Progenitor cell of endocrine pancreas (in vitro differentiated cells): ENCODE results near the gene LBX2. TPM values are rescaled to one million over a fixed set of nuclear protein-coding genes. Genes with fewer than 3 reads are reported as not detected.
"Not testable (repeated sequence)": the region's sequence is repeated elsewhere in the genome, so short reads cannot be mapped to it uniquely, and the experiment has no call there.

ENCODE experiments used
- DNase-seq: peaks from one replicate; pipeline ENCODE4 v3.0.0; 2021; ENCODE audit warnings: low spot score; ENCODE audit not compliant: unreplicated experiment
- H3K27ac Mint-ChIP-seq: 2 replicates; pipeline ENCODE4 v1.8.0; 2021; ENCODE audit warnings: mild to moderate bottlenecking, moderate library complexity, mixed read lengths
- H3K27me3 Mint-ChIP-seq: 2 replicates; pipeline ENCODE4 v1.8.0; 2021; ENCODE audit warnings: mixed read lengths
- H3K36me3 Mint-ChIP-seq: 2 replicates; pipeline ENCODE4 v1.8.0; 2022; ENCODE audit warnings: mixed read lengths; ENCODE audit not compliant: insufficient read depth
- H3K4me1 Mint-ChIP-seq: 2 replicates; pipeline ENCODE4 v1.8.0; 2021; ENCODE audit warnings: low read depth, mixed read lengths
- H3K4me3 Mint-ChIP-seq: 2 replicates; pipeline ENCODE4 v1.8.0; 2021; ENCODE audit warnings: low read depth, mild to moderate bottlenecking, moderate library complexity, mixed read lengths
- H3K9me3 Mint-ChIP-seq: 2 replicates; pipeline ENCODE4 v1.8.0; 2021; ENCODE audit warnings: low read depth, mixed read lengths
- total RNA-seq: library from RNA; stranded (reverse); gene quantifications from 2 replicates; pipeline ENCODE4 v1.2.1, GENCODE V29; 2021
- TF ChIP-seq, protein P1 (sequence below): fragments of 200-600 bp; sonication (generic); IDR thresholded peaks from one replicate; pipeline ENCODE4 v1.5.0; 2021; ENCODE audit warnings: antibody characterized with exemption, mild to moderate bottlenecking; ENCODE audit not compliant: unreplicated experiment

The LBX2 gene
- total RNA-seq, 1 donor from 2014 or later, result 9.3 TPM

- no peak for DNase-seq
- Mint-ChIP-seq H3K27me3 (no peaks in the 10 kb centered on the region), H3K4me3 (peak overlapping the region; percentile 86), H3K9me3 (no peaks in the 10 kb centered on the region), H3K27ac (peak overlapping the region; percentile 98), H3K4me1 (peaks cover 14% of the 10 kb centered on the region), H3K36me3 (peaks cover 5% of the 10 kb centered on the region)
- TF ChIP-seq, protein P1, sequence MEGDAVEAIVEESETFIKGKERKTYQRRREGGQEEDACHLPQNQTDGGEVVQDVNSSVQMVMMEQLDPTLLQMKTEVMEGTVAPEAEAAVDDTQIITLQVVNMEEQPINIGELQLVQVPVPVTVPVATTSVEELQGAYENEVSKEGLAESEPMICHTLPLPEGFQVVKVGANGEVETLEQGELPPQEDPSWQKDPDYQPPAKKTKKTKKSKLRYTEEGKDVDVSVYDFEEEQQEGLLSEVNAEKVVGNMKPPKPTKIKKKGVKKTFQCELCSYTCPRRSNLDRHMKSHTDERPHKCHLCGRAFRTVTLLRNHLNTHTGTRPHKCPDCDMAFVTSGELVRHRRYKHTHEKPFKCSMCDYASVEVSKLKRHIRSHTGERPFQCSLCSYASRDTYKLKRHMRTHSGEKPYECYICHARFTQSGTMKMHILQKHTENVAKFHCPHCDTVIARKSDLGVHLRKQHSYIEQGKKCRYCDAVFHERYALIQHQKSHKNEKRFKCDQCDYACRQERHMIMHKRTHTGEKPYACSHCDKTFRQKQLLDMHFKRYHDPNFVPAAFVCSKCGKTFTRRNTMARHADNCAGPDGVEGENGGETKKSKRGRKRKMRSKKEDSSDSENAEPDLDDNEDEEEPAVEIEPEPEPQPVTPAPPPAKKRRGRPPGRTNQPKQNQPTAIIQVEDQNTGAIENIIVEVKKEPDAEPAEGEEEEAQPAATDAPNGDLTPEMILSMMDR, result no peak
These were observed 26.5 kb downstream of the LBX2 start for GRCh38 chr2:74472945-74473258.

- TF ChIP-seq, protein P1, result no peak
- H3K27me3 Mint-ChIP-seq, result no peaks in the 10 kb centered on the region
- H3K27ac Mint-ChIP-seq, result peak within 1 kb of the TSS; percentile 98
- peak within 1 kb of the TSS; percentile 86 for H3K4me3 Mint-ChIP-seq
- DNase-seq, result peak; percentile 88
- H3K4me1 Mint-ChIP-seq, result peaks cover 14% of the 10 kb centered on the region
- peaks cover 5% of the 10 kb centered on the region for H3K36me3 Mint-ChIP-seq
- no peaks in the 10 kb centered on the region for H3K9me3 Mint-ChIP-seq
These were observed 27.1 kb downstream of the LBX2 start, which contains the start of gene MRPL53 for GRCh38 chr2:74472086-74472944. Gene MRPL53 (minus strand): TSS chr2:74472680. CDS start chr2:74472660, 20 bp downstream.

DNA sequence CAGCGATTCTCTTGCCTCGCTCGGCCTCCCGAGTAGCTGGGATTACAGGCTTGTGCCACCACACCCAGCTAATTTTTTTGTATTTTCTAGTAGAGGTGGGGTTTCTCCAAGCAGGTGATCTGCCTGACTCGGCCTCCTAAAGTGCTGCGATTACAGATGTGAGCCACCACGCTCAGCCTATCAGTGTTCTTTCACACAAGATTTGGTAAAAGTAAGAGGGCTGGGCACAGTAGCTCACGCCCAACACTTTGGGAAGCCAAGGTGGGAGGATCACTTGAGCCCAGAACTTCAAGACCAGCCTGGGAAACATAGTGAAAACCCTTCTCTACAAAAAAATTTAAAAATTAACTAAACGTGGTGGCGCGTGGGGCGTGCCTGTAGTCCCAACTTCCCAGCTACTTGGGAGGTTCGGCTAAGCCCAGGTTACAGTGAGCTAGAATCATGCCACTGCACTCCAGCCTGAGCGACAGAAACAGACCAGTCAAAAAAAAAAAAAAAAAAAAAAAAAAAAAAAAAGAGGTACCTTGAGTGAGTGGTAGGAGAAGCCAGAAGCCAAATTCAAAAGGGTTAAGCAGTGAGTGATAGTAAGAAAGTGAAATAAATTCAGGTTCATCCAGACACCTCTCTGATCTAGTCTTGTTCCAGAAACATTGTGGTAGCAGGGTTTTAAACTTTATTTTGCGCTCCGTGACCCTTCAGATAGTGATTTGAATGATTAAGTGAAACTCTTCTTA lies 27.9 kb downstream of the LBX2 start:
- Mint-ChIP-seq H3K27ac (peak overlapping the region; percentile 98), H3K36me3 (peaks cover 5% of the 10 kb centered on the region), H3K4me3 (peak overlapping the region; percentile 86), H3K27me3 (no peaks in the 10 kb centered on the region), H3K9me3 (no peaks in the 10 kb centered on the region), H3K4me1 (peaks cover 14% of the 10 kb centered on the region)
- no peak for DNase-seq
- TF ChIP-seq, protein P1, result no peak

GRCh38 chr2:74470742-74471141 lies 28.7 kb downstream of the LBX2 start:
- Mint-ChIP-seq H3K4me1 (peaks cover 17% of the 10 kb centered on the region), H3K4me3 (peak overlapping the region; percentile 61)
- not testable (repeated sequence) for DNase-seq, H3K9me3 Mint-ChIP-seq, H3K27ac Mint-ChIP-seq, H3K27me3 Mint-ChIP-seq, H3K36me3 Mint-ChIP-seq

- H3K9me3 Mint-ChIP-seq, result no peaks in the 10 kb centered on the region
- peak overlapping the region; percentile 98 for H3K4me3 Mint-ChIP-seq
- peak overlapping the region; percentile 33 for H3K27ac Mint-ChIP-seq
- DNase-seq, result no peak
- TF ChIP-seq, protein P1, result no peak
- H3K36me3 Mint-ChIP-seq, result peaks cover 1% of the 10 kb centered on the region
- H3K4me1 Mint-ChIP-seq, result peaks cover 15% of the 10 kb centered on the region
- H3K27me3 Mint-ChIP-seq, result no peaks in the 10 kb centered on the region
These were observed 35.0 kb downstream of the LBX2 start for GRCh38 chr2:74464406-74464805.
